IPS-20b (cell line): ENCODE data around the gene HSPH1.
"Not testable (repeated sequence)": the region's sequence is repeated elsewhere in the genome, so short reads cannot be mapped to it uniquely, and the experiment has no call there.

ENCODE experiments used
- H3K27ac ChIP-seq: one replicate; pipeline ENCODE4 v1.5.1; 2013; ENCODE audit warnings: low read length
- H3K27me3 ChIP-seq: 2 replicates; pipeline ENCODE4 v1.6.1; 2013; ENCODE audit warnings: mild to moderate bottlenecking, low read length, inconsistent platforms; ENCODE audit not compliant: insufficient read depth
- H3K36me3 ChIP-seq: 2 replicates; pipeline ENCODE4 v1.6.1; 2013; ENCODE audit warnings: low read depth, mild to moderate bottlenecking, inconsistent platforms, low read length, moderate library complexity; ENCODE audit not compliant: insufficient read depth
- H3K4me1 ChIP-seq: 2 replicates; pipeline ENCODE4 v1.6.1; 2013; ENCODE audit warnings: mild to moderate bottlenecking, control low read depth, inconsistent platforms, low read length, moderate library complexity; ENCODE audit not compliant: insufficient read depth
- H3K4me3 ChIP-seq: 2 replicates; pipeline ENCODE4 v1.5.1; 2013; ENCODE audit warnings: mild to moderate bottlenecking, low read length, inconsistent platforms
- H3K9ac ChIP-seq: 2 replicates; pipeline ENCODE4 v1.6.1; 2013; ENCODE audit warnings: low read depth, mild to moderate bottlenecking, inconsistent platforms, low read length, moderate library complexity
- H3K9me3 ChIP-seq: 2 replicates; pipeline ENCODE4 v1.6.1; 2013; ENCODE audit warnings: mild to moderate bottlenecking, low read depth, low read length, inconsistent platforms; ENCODE audit not compliant: insufficient read depth

The HSPH1 gene

GRCh38 chr13:31107109-31107508, 54.6 kb downstream of the HSPH1 start:
- H3K27ac ChIP-seq = no peak overlapping the region
- H3K9me3 ChIP-seq = no peaks in the 10 kb centered on the region
- H3K9ac ChIP-seq = no peak overlapping the region
- H3K4me3 ChIP-seq = no peak overlapping the region
- H3K4me1 ChIP-seq = no peaks in the 10 kb centered on the region
- no peaks in the 10 kb centered on the region for H3K27me3 ChIP-seq
- H3K36me3 ChIP-seq = no peaks in the 10 kb centered on the region

GRCh38 chr13:31105856-31106255, 55.8 kb downstream of the HSPH1 start:
- H3K36me3 ChIP-seq = no peaks in the 10 kb centered on the region
- H3K4me1 ChIP-seq = no peaks in the 10 kb centered on the region
- no peaks in the 10 kb centered on the region for H3K9me3 ChIP-seq
- no peak overlapping the region for H3K27ac ChIP-seq
- H3K27me3 ChIP-seq = no peaks in the 10 kb centered on the region
- H3K9ac ChIP-seq = no peak overlapping the region
- no peak overlapping the region for H3K4me3 ChIP-seq

DNA sequence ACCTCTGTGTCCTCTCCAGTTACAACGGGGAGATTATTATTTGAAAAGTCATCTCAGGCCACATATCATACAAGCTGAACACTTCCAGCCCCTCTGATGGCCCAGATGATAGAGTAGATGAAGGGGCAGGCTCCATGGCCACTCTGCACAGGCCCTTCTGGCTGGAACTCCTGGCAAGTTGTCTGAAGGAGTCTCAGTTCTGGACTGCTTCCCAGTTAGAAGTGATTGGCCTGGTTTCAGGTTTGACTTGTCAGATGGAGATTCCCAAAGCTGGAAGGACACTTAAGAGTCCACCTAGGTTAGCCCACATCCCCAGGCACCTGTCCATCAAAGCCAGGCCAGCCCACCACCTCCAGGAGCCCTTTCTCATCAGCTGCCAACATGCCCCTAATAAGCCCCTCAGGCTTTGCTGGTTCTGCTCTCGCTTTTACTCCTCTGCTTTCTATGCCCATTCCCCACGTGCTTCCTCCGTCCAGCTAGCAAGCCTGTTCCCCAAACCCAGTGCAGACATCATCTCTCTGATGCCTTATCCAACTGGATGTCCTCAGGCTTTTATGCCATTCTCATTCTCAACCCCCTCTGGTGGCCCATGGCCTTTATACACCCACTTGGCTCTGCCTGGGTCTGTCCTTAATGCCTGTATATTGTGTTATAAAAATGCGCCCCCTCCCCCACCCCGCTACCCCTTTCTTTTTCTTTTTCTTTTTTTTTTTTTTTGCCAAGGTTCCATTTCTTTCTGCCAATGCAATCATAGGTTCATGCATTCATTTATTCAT, 56.5 kb downstream of the HSPH1 start:
- no peaks in the 10 kb centered on the region for H3K4me1 ChIP-seq
- no peaks in the 10 kb centered on the region for H3K27me3 ChIP-seq
- H3K36me3 ChIP-seq = no peaks in the 10 kb centered on the region
- no peak overlapping the region for H3K4me3 ChIP-seq
- no peak overlapping the region for H3K9ac ChIP-seq
- no peak overlapping the region for H3K27ac ChIP-seq
- no peaks in the 10 kb centered on the region for H3K9me3 ChIP-seq

GRCh38 chr13:31102905-31103304, 58.8 kb downstream of the HSPH1 start:
- Histone ChIP-seq H3K9ac (no peak overlapping the region), H3K4me1 (0 out of 2 replicates have a peak, but pooled peaks cover under 1% of the 10 kb centered on the region), H3K9me3 (no peaks in the 10 kb centered on the region), H3K27me3 (no peaks in the 10 kb centered on the region), H3K27ac (no peak overlapping the region), H3K36me3 (no peaks in the 10 kb centered on the region), H3K4me3 (no peak overlapping the region)

DNA sequence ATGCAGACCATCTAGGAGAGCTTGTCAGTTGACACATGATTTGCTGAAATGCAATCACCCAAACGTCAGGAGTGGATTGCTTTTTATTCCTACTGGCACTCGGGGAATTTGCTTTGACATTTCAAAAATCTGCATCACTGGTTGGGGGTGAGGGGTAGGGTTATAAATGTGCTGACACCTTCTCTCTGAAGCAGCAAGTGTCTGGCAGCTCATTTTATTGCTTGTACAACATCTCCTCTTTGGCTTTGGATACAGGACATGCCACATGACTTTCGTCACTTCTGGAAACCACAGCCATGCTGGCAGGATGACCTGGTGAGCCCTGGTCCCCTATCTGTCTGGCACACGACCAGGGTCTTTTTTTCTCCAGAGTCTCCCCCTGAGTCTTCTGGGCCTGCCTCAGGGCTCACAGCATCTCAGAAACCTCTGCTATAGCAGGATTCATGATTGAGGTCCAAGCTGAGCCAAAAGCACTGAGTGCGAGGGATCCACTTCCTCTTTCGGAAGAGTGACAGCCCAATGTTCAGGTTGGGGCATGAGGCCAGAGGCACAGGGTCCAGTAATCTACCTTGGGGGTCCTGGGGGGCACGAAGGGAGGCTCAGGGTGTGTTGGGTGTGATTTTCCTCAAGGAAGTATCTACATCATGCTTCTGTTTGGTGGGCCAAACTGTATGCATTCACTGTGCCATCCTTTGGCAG, 60.1 kb downstream of the HSPH1 start:
- Histone ChIP-seq H3K27ac (no peak overlapping the region), H3K9ac (no peak overlapping the region), H3K9me3 (no peaks in the 10 kb centered on the region), H3K36me3 (no peaks in the 10 kb centered on the region), H3K4me3 (no peak overlapping the region), H3K27me3 (no peaks in the 10 kb centered on the region), H3K4me1 (peaks cover 7% of the 10 kb centered on the region)

DNA sequence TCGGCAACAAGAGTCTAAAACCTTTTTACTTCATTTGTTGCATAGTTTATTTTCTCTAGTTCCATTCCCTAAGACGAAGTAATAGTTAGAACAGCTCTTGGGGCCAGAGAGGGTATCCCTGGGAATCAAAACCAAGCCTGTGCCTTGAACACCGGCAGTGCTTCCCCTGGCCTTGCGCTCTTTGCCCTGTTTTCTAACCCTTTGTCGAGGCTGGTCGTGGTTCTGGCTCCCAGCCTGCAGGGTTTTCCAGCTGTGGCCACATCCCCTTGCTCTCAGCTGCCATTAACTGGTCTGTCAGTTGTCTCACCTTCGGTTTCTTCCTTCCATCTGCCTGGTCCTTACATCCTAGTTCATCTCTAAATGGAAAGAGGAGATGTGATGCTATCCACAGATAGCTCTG, 61.0 kb downstream of the HSPH1 start:
- no peak overlapping the region for H3K9ac ChIP-seq
- no peaks in the 10 kb centered on the region for H3K9me3 ChIP-seq
- H3K27ac ChIP-seq = no peak overlapping the region
- H3K36me3 ChIP-seq = no peaks in the 10 kb centered on the region
- H3K27me3 ChIP-seq = no peaks in the 10 kb centered on the region
- peaks cover 7% of the 10 kb centered on the region for H3K4me1 ChIP-seq
- no peak overlapping the region for H3K4me3 ChIP-seq

GRCh38 chr13:31097911-31098434, 63.7 kb downstream of the HSPH1 start:
- not testable (repeated sequence) for H3K9ac ChIP-seq, H3K27me3 ChIP-seq, H3K27ac ChIP-seq, H3K36me3 ChIP-seq, H3K9me3 ChIP-seq, H3K4me3 ChIP-seq
- peaks cover 14% of the 10 kb centered on the region for H3K4me1 ChIP-seq

GRCh38 chr13:31096654-31097302, 64.9 kb downstream of the HSPH1 start:
- no peaks in the 10 kb centered on the region for H3K36me3 ChIP-seq
- H3K27me3 ChIP-seq = no peaks in the 10 kb centered on the region
- no peak overlapping the region for H3K27ac ChIP-seq
- H3K4me1 ChIP-seq = peaks cover 14% of the 10 kb centered on the region
- H3K4me3 ChIP-seq = no peak overlapping the region
- H3K9me3 ChIP-seq = no peaks in the 10 kb centered on the region
- no peak overlapping the region for H3K9ac ChIP-seq

DNA sequence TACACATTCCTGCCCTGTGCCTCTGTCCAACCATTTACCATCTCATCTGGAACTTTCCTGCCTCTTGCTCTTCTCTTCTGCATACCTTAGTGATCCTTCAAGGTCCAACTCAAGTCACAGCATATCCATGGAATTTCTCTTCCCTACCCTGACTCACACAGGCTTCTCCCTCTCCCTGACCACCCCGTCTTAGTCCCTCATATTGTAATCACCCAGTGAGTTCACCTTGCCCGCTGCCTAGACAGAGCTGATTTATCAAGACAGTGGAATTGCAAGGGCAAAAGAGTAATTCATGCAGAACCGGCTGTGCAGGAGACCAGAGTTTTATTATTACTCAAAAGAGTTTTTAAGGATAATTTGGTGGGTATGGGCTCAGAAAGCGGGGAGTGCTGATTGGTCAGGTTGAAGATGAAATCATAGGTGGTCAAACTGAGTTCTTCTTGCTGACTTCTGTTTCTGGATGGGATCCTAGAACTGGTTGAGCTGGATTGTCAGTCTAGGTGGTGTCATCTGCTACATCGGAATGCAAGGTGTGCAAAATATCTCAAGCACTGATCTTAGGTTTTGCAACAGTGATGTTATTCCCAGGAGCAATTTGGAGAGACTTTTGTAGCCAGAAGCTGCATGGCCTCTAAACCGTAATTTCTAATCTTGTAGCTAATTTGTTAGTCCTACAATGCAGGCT, 67.2 kb downstream of the HSPH1 start:
- Histone ChIP-seq H3K9ac (no peak overlapping the region), H3K27ac (no peak overlapping the region), H3K4me1 (peaks cover 14% of the 10 kb centered on the region), H3K9me3 (no peaks in the 10 kb centered on the region), H3K36me3 (no peaks in the 10 kb centered on the region), H3K27me3 (no peaks in the 10 kb centered on the region), H3K4me3 (no peak overlapping the region)

DNA sequence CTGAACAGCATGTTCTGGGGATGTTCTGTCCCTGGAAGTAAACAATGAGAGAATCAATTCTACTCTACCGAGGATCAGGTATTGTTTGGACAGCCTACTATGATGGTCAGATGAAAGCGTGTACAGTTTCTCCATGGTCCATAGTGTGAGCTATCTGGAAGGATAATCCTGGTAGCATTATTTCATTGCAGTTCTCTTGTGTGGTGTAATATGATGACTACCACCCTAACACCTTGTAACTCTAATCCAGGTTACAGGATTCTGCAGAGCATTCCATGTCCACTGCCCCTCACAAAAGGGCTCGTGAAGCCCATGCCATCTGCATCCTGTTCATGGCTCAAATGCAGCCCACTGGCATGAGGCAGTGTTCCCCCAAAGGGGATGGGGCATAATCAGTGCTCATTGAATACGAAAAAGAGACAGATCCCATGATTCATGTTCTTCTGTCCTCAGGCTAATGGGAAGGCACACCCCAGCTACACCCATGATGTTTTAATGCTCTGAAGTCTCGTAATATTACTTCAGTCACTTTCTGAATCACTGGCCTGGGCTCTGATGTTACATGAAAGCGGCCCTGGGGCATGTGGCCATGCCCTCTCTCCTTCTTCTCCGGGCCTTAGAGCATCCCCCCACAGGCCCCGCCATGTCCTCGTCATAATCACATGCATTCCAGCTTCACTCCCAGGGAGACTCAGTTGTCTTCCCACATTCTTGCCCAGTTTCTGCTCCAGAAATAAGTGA, 68.4 kb downstream of the HSPH1 start:
- Histone ChIP-seq H3K27ac (no peak overlapping the region), H3K9ac (no peak overlapping the region), H3K4me3 (no peak overlapping the region)

DNA sequence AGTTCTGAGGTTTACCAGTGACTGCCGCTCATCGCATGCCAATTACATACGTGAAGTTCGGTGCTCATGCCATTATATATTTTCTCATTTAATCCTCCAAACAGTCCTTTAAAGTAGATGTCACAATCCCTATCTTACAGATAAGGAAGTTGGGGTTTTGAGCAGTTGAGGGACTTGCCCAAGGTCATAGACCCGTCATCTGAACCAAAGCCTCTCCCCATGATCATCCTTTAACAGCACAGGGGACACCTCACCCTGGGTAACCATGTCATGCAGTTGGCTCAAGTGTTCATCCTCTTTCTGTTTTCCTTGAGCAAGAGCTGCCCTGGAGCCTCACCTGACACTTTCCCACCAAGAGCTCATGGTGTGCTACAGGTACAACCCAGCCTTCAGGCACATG, 69.1 kb downstream of the HSPH1 start:
- peaks cover 10% of the 10 kb centered on the region for H3K4me1 ChIP-seq
- no peak overlapping the region for H3K4me3 ChIP-seq
- H3K9me3 ChIP-seq = no peaks in the 10 kb centered on the region
- no peaks in the 10 kb centered on the region for H3K36me3 ChIP-seq
- no peak overlapping the region for H3K9ac ChIP-seq
- H3K27me3 ChIP-seq = no peaks in the 10 kb centered on the region
- no peak overlapping the region for H3K27ac ChIP-seq

More for the DNA sequence above, 68.4 kb downstream of the HSPH1 start:
- no peaks in the 10 kb centered on the region for H3K27me3 ChIP-seq
- peaks cover 14% of the 10 kb centered on the region for H3K4me1 ChIP-seq
- H3K9me3 ChIP-seq = no peaks in the 10 kb centered on the region
- H3K36me3 ChIP-seq = no peaks in the 10 kb centered on the region
